Stimulated activated CD8-positive, alpha-beta memory T cell treated with anti-CD3 and anti-CD28 coated beads, Interleukin-4, amount 100 ng/mL, for 4 hours (primary cell): ENCODE measurements around the gene ZNF221.

ENCODE experiments used
- DNase-seq, 2 donors: peaks; one replicate each; pipeline ENCODE4 v3.0.0-alpha.2; 2020; ENCODE audit warnings: low read depth in 2 of 2, low spot score in 1 of 2

The ZNF221 gene

DNA sequence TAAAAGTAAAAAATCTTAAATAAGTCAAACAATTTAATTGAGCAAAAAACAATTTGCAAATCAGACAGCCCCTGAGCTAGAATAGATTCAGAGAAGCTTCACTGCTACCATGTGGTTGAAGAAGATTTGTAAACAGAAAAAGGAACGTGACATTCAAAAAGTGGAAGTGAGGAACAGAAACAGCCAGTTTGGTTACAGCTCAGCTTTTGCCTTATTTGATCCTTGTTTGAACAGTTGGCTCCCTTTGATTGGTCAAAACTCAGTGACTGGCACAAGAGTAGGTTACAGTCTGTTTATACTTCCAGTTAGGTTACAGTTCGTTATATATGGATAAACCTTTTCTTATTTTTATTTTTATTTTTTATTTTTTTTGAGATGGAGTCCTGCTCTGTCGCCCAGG, 5.8 kb downstream of the ZNF221 start:
- DNase-seq = no peak

DNA sequence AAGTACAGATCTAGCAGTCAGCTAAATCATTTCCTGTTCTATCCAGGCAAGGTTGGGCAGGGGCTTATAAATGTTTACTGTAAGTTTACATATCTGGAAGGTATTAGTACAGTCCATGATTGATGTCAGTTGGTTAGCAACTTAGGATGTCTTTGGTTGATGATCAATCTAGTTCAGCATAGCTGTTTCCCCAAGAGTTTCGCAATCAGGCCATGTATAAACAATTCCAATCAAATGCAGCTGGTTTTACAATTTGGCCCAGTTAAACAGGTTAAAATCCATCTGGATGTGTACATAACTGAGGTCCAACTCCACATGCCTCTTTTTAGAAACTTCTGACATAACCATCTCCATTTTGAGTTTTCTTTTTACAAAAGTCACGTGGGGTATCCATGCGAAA, 6.9 kb downstream of the ZNF221 start:
- no peak for DNase-seq

DNA sequence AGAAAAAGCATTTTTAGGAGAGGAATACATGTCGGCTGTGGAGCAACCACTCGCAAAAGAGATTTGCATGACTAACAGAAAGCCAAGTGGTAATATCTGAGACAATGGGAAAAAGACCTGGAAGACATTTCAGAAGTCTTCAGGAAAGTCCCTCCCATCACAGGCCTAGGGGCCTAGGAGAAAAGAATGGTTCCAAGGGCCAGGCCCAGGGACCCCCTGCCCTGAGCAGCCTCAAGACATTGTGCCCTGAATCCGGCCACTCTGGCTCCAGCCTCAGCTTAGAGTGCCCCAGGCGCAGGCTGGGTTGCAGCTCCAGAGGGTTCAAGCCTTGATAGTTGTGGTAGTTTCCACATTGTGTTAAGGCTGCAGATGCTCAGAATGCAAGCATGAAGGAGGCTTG, 9.4 kb downstream of the ZNF221 start:
- DNase-seq = no peak

DNA sequence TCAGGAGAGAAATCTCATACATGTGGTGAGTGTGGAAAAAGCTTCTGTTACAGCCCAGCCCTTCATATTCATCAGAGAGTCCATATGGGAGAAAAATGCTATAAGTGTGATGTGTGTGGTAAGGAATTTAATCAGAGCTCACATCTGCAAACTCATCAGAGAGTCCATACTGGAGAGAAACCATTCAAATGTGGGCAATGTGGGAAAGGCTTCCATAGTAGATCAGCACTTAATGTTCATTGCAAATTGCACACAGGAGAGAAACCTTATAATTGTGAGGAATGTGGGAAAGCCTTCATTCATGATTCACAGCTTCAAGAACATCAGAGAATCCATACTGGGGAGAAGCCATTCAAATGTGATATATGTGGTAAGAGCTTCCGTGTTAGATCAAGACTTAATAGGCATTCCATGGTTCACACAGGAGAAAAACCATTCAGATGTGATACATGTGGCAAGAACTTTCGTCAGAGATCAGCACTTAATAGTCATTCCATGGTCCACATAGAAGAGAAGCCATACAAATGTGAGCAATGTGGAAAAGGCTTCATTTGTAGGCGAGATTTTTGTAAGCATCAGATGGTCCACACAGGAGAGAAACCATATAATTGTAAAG, 15.2 kb downstream of the ZNF221 start:
- DNase-seq = no peak

DNA sequence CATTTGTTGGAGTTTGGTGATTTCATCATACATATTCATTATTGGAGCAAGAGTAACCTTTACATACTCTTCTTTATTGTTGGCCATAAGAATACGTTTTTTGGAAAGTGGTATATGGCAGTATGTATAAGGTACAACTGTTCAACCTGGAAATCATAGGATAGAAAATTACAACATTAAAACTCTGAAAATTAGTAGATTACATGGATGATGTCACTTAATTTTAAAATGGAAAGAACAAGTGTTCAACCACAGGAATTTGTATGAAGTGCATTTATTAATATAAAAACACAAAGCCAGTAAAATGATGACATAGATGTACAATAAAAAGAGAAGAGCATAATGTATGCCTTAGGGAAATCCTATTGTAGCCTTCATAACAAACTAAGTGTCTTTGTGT, 25.7 kb downstream of the ZNF221 start:
- no peak for DNase-seq

DNA sequence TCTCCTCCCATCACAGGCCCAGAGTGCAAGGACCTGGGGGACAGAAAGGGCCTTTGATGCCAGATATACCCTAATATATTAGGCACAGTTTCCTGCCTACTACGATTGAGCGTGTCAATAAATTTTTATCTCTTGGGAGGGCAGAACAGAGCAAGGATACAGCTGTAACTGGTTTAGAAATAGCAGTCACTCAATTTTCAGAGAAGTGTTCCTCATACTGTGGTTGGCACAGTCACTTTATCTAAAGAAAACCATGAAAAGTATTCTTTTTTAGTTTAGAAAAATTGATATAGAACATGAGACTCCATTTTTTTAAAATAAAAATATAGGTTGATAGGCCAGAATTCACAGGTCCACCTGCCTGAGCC, 32.5 kb downstream of the ZNF221 start:
- no peak for DNase-seq

DNA sequence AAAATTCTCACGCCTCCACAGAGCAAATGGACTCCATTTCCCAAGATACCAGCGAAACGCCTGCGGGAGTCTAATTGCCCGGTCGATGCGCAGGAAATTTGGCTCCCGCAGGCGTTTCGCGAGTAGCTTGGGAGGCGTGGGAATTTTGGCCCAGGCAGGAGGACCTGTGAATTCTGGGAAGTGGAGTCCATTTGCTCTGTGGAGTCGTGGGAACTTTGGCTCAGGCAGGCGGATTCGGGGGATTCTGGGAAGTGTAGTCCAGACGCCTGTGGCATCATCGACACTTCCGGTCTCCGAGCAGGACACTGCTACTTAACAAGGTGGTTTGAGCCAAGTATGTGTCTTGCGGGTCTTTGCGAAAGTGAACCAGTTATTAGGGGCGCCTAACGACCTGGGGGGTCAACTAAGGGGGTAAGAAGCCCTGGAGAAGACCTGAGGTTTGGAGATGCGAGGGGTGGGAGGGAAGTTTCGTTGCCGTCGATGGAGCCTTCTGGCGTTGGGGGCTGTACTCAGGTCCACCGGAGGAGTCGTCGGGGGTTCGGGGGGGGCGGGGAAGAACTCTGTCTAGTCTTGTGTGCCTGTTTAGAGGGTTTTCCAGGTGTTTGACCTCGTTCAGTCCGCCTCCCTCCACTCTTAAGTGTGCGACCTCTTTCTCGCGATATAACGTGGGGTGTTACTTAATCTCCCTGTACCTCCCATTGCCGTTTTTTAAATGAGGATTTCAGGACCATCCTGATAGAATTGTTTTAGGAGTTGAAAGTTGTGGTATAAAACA, 33.1 kb downstream of the ZNF221 start, which contains the start of gene ZNF155:
Gene ZNF155, plus strand, starts transcription at position 277 of the 775 bp plus-strand sequence. CDS start 4,356 bp downstream, outside the sequence.
- DNase-seq = peak; percentile 40 to 53

DNA sequence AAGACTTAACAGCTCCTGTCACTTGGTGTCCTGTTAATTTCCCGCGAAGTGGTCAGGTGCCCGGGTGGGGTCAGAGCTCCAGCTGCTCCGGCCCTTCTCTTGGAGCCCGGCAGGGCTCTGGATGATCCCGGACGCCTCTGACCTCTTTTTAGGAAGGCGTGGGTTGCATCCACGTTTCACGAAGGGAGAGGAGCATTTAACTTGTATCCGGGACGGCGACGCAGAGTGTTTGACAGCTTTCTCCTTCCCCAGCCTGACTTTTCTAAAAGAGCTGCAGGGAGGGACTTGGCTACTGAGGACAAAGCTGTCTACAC, 33.6 kb downstream of the ZNF221 start:
- no peak for DNase-seq

DNA sequence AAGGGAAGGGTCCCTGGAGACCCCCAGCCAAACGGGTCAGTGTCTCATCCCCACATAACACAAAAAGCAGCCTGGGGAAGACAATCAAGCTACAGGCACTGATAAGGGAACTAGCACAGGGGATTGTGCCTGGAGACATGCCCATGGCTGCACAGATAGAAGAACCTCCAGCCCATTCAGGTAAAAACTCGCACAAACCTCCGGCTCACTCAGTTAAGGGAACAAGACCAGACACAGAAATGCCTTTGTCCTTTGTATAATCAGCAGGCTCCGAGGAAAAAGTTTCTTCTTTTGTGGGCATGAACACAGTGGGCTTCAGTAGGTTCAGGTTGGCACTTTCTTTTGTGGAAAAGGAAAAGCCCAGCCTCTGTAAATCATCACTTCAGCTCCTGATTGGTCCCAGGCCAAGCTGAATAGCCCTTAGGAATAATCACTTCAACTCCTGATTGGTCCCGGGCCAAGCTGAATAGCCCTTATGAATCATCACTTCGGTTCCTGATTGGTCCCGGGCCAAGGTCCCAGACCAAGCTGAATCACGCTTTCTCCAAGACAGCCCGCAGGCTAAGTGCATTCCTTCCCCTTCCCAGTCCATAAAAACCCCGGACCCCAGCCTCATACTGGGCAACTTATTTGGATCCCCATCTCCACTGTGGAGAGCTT, 46.7 kb downstream of the ZNF221 start:
- DNase-seq = no peak

DNA sequence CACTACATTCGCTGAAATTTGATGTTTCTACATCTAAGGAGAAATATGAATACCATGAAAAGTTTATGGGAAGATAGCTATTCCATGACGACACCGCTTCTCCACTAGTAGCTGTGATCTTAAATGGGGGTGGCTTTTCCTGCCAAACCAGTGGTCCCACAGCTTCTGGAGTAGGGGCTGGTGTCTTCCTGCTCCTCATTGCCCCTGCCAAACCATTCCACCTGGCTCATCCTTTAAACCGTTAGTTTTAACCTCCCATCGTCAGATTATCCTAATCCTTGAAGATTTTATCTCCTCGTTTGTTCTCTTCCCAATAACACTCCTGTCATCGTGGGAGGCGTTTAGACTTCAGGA, 51.2 kb downstream of the ZNF221 start:
- no peak for DNase-seq

DNA sequence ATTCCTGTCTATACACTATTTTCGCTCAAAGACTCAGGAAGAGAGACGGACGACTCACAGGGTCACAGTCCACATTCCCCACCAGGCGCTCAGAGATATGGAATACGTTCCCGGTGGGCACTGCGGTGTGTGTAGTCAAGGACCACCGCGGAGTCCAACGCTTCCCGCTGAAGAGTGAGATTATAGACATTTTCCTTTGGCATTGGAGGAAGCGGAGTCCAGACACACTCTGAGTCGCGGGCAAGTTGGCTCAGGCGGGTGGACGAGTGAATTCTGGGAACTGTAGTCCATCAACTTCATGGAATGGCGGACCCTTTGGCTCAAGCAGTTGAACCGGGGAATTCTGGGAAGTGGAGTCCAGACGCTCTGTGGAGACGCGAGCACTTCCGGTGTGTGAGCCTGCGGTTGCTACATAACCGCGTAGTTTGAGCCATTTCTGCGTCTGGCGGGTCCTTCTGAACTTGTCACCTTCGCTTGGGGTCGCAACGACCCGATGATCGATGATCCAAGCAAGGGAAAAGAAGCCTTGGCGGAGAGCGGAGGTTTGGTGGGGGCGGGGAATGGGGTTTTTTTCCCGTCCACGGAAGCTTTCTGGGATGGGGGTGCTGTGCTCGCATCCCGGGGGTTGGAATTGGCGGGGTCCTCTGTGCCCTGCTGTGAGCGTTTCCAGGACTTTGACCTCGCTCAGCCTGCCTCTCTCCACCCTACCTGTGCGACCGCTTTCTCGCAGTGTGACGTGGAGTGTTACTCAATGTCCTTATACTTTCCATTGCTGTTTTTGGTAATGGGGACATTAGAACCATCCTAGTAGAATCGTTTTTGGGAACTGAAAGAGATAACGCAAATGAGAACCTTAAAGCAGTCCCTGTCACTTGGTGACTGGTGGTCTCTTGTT, 51.8 kb downstream of the ZNF221 start, which contains the start of gene ZNF230:
Gene ZNF230, plus strand, starts transcription at position 392 of the 895 bp plus-strand sequence. CDS start 4,122 bp downstream, outside the sequence.
- DNase-seq = peak; percentile 59 to 79

DNA sequence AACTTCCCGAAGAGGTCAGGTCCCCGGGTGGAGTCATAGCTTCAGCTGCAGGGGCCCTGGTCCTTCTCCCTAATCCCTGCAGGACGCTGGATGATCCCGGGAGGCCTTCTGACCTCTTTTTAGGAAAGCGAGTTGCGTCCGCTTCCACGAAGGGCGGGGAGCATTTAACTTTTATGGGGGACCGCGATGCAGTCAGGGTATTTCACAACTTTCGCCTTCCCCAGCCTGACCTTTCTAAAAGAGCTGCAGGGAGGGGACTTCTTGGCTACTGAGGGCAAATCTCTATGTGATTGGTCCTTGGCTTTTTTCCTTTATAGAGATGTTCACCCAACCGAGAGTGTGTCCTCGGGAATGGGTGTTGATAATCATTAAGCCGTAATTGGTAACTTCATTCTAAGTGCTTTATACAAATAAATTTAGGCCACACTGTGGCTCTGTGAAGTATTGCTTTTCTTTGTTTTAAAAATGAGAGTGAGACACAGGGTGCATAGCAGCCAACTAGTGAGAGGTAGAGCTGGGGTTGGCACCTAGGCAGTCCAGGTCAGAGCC, 52.5 kb downstream of the ZNF221 start:
- no peak for DNase-seq

DNA sequence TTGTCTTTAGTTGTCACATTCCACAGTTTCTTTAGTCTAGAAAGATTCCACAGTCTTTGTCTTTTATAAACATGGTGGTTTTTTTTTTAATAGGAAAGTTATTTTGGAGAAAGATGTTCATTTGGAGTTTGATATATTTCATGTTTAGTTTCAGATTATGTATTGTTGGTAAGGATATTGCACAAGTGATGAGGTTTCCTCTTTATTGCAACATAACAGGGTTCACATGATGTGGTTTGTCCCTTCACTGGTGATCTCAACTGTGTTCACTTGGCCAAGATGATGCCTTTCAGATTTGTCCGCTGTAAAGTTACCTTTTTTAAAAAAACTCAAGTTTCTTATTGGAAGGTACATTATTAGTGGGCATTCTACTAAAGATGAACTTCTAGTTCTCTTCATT, 54.9 kb downstream of the ZNF221 start:
- DNase-seq = no peak

DNA sequence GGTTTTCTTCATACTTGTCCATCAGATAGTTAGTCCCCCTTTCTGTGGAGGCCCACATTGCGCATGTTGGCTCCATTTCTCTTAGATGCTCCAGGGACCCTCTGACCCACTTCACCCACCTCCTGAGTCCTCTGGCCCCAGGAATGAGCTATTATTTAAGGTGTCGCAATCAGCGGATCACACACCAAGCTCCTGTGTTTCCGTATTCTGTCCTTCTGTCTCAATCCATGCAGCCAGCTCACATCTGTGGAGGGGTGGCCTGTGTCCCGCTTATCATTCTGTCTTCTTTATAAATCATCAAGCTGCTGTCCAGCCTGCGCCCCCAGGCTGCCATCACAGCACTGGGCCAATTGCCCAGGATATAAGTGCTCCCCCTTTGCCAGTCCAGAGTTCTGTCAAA, 56.4 kb downstream of the ZNF221 start:
- DNase-seq = no peak

DNA sequence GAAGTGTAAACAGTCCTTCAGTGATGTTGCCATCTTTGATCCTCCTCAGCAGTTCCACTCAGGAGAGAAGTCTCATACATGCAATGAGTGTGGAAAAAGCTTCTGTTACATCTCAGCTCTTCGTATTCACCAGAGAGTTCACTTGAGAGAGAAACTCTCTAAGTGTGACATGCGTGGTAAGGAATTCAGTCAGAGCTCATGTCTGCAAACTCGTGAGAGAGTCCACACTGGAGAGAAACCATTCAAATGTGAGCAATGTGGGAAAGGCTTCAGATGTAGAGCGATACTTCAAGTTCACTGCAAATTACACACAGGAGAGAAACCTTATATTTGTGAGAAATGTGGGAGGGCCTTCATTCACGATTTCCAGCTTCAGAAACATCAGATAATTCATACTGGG, 59.4 kb downstream of the ZNF221 start:
- DNase-seq = no peak
